VCaP (cell line): ENCODE data around the gene XPNPEP2.
"Not testable (repeated sequence)": the region's sequence is repeated elsewhere in the genome, so short reads cannot be mapped to it uniquely, and the experiment has no call there.

Experiments
- H3K27ac ChIP-seq: fragments of 450-650 bp; 2 replicates; pipeline ENCODE4 v1.5.1; 2017
- TF ChIP-seq, protein P1 (sequence below): fragments of 450-650 bp; conservative IDR thresholded peaks from 2 replicates; pipeline ENCODE4 v1.5.1; 2017; ENCODE audit warnings: mild to moderate bottlenecking, moderate library complexity

Gene XPNPEP2

DNA sequence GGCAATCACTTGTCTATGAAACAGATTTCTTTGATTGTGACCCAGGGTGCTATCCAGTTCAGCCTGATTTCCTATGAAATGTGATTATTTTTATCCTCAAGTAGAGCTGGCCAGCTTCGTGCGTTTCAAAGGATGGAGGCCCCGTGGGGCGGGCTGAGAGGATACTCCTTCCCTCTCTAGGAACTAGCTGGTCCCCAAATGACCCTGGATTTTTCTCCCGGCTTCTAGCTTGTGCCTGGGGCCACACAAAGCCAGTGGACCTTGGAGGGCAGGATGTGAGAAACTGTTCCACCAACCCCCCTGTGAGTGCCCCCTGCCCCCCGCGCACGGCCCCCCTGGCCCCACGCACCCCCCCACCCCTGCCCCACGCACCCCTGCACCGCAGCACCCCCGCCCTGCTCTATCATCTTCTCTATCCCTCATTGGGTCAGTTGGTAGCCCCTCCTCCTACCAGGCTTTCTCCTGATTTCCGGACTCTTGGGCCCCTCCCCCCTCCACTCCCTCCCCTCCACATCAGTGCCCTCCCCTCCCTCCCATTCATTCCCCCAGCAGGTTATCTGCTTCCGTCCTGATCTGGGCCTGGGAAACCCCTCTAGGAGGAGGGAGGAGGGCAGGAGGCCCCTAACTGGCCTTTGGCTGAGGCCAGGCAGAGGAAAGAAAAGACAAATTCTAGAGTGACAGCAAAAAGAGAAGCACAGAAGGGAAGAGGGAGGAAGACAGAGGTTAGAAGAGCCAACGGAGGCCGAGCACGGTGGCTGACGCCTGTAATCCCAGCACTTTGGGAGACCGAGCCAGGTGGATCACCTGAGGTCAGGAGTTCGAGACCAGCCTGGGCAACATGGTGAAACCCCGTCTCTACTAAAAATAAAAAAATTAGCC is 3.3 kb downstream of the XPNPEP2 start:
- H3K27ac ChIP-seq, result no peak overlapping the region
- TF ChIP-seq, protein P1, sequence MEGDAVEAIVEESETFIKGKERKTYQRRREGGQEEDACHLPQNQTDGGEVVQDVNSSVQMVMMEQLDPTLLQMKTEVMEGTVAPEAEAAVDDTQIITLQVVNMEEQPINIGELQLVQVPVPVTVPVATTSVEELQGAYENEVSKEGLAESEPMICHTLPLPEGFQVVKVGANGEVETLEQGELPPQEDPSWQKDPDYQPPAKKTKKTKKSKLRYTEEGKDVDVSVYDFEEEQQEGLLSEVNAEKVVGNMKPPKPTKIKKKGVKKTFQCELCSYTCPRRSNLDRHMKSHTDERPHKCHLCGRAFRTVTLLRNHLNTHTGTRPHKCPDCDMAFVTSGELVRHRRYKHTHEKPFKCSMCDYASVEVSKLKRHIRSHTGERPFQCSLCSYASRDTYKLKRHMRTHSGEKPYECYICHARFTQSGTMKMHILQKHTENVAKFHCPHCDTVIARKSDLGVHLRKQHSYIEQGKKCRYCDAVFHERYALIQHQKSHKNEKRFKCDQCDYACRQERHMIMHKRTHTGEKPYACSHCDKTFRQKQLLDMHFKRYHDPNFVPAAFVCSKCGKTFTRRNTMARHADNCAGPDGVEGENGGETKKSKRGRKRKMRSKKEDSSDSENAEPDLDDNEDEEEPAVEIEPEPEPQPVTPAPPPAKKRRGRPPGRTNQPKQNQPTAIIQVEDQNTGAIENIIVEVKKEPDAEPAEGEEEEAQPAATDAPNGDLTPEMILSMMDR, result no peak

DNA sequence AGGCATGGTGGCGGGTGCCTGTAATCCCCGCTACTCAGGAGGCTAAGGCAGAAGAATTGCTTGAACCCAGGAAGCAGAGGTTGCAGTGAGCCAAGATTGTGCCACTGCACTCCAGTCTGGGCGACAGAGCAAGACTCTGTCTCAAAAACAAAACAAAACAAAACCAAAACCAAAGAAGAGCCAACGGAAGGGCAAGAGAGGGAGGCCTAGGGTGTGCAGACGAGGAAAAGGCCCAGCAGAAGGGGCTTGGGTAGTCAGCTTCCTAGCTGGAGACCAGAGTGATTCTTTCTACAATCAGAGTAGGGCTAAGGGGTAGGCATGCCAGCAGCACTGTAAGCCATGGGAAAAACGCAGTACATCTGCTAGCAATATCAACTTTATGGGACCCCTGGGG is 4.0 kb downstream of the XPNPEP2 start:
- not testable (repeated sequence) for H3K27ac ChIP-seq

DNA sequence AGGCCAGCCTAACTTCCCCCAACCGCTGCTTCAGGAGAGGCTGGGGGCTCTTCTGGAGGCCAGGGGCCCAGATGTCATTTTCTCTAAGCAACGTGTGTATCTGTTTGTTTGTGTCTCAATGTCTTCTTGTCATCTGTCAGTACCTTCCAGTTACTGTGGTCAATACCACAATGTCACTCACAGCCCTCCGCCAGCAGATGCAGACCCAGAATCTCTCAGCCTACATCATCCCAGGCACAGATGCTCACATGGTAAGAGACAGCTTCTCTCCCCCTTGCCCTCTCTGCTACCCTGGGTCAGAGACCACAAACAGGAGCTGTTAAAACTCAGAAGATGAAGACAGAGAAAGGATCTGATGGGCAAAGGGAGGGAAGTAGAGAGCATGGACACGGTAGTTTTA is 5.0 kb downstream of the XPNPEP2 start:
- TF ChIP-seq, protein P1, result no peak
- H3K27ac ChIP-seq, result no peak overlapping the region

DNA sequence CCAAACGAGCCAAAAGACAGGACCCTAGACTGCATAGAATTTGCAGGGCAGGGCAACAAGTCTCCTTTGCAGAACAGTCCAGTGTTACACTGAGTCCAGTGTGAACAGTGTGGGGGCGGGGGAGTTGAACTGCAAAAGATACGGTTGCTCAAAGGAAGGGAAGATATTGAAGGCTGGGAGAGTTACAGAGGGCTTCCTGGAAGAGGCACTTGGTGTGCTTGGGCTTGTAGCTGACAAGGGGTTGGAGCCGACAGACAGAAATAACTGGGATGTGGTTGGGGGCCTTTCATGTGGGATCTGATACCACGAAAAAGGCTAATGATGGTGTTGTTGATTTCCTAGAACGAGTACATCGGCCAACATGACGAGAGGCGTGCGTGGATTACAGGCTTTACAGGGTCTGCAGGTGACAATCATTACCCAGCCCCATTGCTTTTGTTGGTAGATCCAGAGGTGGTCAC is 6.1 kb downstream of the XPNPEP2 start:
- TF ChIP-seq, protein P1, result no peak
- H3K27ac ChIP-seq, result no peak overlapping the region

DNA sequence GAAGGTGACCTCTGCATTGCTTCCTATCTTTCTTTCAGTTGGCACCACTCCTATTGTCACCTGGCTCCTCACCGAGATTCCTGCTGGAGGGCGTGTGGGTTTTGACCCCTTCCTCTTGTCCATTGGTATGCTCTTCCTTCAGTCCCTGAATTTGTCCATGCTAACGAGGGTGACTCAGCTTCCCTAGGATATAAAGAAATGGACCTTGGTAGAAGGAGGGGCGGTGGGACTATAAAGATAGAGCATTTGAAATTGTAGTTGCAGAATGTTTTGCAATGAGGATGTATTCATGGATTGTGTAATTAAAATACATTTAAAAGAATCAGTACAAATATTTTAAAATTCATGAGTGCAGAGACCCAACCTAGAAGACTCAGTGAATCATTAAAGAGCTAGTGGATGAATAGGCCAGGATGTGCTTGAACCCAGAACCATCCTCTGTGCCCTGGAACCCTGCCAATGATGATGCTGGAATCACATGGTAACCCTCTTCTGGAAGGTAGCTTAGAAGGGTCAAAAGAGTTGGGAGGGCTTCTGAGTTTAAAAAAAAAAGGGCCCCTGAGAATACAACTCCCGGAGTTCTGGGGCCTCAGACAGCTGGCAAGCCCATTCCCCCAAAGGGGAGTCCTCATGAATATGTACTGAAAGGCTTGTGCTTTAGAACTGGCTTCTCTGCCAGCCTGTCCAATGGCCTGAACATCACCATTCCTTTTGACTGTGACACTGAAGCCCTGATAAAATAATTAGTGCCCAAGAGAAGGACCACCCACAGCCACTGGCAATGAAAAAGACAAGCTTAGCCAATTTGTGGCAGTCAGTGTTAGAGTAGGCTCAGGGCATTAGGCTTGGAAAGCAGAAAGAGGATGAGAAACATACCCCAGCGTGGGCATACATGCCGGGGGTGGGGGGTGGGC is 8.0 kb downstream of the XPNPEP2 start:
- H3K27ac ChIP-seq, result no peak overlapping the region
- TF ChIP-seq, protein P1, result no peak

DNA sequence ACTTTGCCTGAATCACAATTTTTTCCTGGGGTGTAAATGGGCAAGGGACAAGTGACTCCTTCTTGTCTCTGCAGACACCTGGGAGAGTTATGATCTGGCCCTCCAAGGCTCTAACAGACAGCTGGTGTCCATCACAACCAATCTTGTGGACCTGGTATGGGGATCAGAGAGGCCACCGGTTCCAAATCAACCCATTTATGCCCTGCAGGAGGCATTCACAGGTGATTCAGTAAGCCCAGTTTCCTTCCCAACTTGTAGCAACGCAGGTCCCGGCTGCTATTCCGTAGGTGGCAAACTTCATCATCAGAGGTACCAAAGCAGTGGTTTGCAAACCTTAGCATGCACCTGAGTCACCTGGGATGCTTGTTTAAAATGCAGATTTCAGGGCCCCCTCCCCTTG is 8.8 kb downstream of the XPNPEP2 start:
- TF ChIP-seq, protein P1, result no peak
- no peak overlapping the region for H3K27ac ChIP-seq

DNA sequence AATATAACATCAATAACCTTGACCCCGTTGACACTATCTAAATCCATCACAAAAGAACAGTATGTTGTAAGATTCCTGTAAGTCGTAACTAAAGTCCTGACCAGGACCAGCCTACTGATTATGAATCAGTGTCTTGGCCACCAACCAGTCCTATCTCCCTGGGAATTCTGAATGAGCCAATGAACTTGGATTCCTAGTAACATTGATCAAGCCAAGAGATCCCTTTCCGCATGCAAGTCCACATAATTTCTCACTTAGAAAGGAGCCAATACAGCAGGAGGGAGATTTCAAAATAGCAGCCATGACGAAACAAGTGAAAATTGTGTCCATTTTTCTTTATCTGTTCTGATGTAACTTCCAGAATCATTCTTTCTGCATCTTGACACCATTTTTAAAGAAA is 9.5 kb downstream of the XPNPEP2 start:
- no peak overlapping the region for H3K27ac ChIP-seq
- TF ChIP-seq, protein P1, result no peak
